Smooth muscle cell (in vitro differentiated cells): Measurements from ENCODE around the gene RB1. TPM values are rescaled to one million over a fixed set of nuclear protein-coding genes. Genes with fewer than 3 reads are reported as not detected.

Experiments
- DNase-seq: peaks from one replicate; lab custom pipeline; 2025; ENCODE audit not compliant: unreplicated experiment; lab: John Stamatoyannopoulos, UW
- H2AFZ ChIP-seq: fragments of 200-600 bp; sonication (generic); 2 replicates; pipeline ENCODE4 v1.6.0; 2016; ENCODE audit warnings: antibody characterized with exemption, low read depth, mild to moderate bottlenecking
- H3F3A ChIP-seq: fragments of 200-600 bp; sonication (generic); 2 replicates; pipeline ENCODE4 v1.6.0; 2017; ENCODE audit warnings: antibody characterized with exemption, low read depth
- H3K27ac ChIP-seq: fragments of 200-600 bp; sonication (generic); 2 replicates; pipeline ENCODE4 v1.5.1; 2016; ENCODE audit warnings: low read depth, mild to moderate bottlenecking
- H3K27me3 ChIP-seq: fragments of 200-600 bp; sonication (generic); 2 replicates; pipeline ENCODE4 v1.6.1; 2016; ENCODE audit warnings: low read depth, mild to moderate bottlenecking
- H3K36me3 ChIP-seq: fragments of 200-600 bp; sonication (generic); 2 replicates; pipeline ENCODE4 v1.5.1; 2016; ENCODE audit warnings: low read depth
- H3K4me1 ChIP-seq: fragments of 200-600 bp; sonication (generic); 2 replicates; pipeline ENCODE4 v1.5.1; 2016; ENCODE audit warnings: low read depth
- H3K4me2 ChIP-seq: fragments of 200-600 bp; sonication (generic); 2 replicates; pipeline ENCODE4 v1.6.0; 2016; ENCODE audit warnings: mild to moderate bottlenecking
- H3K4me3 ChIP-seq: fragments of 200-600 bp; sonication (generic); 2 replicates; pipeline ENCODE4 v1.5.1; 2016; ENCODE audit warnings: mild to moderate bottlenecking
- H3K79me2 ChIP-seq: fragments of 200-600 bp; sonication (generic); 2 replicates; pipeline ENCODE4 v1.6.0; 2016; ENCODE audit warnings: low read depth, mild to moderate bottlenecking
- H3K9ac ChIP-seq: fragments of 200-600 bp; sonication (generic); 2 replicates; pipeline ENCODE4 v1.6.0; 2016; ENCODE audit warnings: low read depth
- H3K9me3 ChIP-seq: fragments of 200-600 bp; sonication (generic); replicated peaks from 2 replicates; pipeline ENCODE4 v1.5.1; 2016; ENCODE audit warnings: low read depth
- H4K20me1 ChIP-seq: fragments of 200-600 bp; sonication (generic); 2 replicates; pipeline ENCODE4 v1.6.0; 2016; ENCODE audit warnings: low read depth
- WGBS: methylation state at CpG from one replicate; pipeline ENCODE4 v1.1.7; 2016; ENCODE audit warnings: low lambda C conversion rate; 5-methylcytosine and 5-hydroxymethylcytosine counted together
- polyA plus RNA-seq: library from polyadenylated mRNA; unstranded; fragments of >200 nt; fragmentation: Nextera tagmentation; extraction: Ambion mirVana; gene quantifications from 2 replicates; pipeline ENCODE4 v1.2.1, GENCODE V29; 2016
- total RNA-seq: library from RNA; depleted of rRNA; stranded (reverse); fragments of >200 nt; gene quantifications from 2 replicates; pipeline ENCODE4 v1.2.3, GENCODE V29; 2014
- TF ChIP-seq, protein P1 (sequence below): fragments of 200-600 bp; sonication (generic); IDR thresholded peaks from 2 replicates; pipeline ENCODE4 v1.5.1; 2017; ENCODE audit warnings: borderline replicate concordance, mild to moderate bottlenecking, antibody characterized with exemption; ENCODE audit not compliant: insufficient read depth, poor library complexity, severe bottlenecking

RB1 gene
- total and polyA plus RNA-seq, 2 experiments from 2014 or later: 12.5 to 40.2 TPM

DNA sequence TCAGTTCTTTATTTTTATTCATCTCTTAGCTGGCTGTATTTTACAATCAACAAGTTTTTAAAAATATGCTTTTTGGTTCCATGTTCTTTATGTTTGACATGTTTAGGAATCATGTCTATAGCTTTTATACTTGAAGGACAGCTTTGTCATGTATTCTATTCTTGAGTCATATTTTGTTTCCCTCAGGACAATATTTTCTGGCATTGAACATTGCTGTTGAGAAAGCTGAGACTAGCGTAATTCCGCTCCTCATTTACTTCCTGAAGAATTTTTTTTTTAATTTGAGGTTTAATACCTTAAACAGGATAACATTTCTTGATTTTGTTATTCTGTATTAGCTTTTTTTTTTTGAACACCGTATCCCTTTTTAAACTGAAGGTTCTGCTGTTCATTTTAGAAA is 53.2 kb downstream of the RB1 start:
- Histone ChIP-seq H3K79me2 (no peaks in the 10 kb centered on the region), H3K36me3 (peaks cover 27% of the 10 kb centered on the region), H3K27ac (no peak overlapping the region), H2AFZ (no peak overlapping the region), H3K4me1 (no peaks in the 10 kb centered on the region), H3F3A (no peaks in the 10 kb centered on the region), H3K9me3 (peaks cover 15% of the 10 kb centered on the region), H3K9ac (no peak overlapping the region), H4K20me1 (no peaks in the 10 kb centered on the region), H3K4me2 (no peak overlapping the region), H3K27me3 (no peaks in the 10 kb centered on the region), H3K4me3 (no peak overlapping the region)
- WGBS: 63% methylated on average over 3 of the region's 3 CpGs
- TF ChIP-seq, protein P1, sequence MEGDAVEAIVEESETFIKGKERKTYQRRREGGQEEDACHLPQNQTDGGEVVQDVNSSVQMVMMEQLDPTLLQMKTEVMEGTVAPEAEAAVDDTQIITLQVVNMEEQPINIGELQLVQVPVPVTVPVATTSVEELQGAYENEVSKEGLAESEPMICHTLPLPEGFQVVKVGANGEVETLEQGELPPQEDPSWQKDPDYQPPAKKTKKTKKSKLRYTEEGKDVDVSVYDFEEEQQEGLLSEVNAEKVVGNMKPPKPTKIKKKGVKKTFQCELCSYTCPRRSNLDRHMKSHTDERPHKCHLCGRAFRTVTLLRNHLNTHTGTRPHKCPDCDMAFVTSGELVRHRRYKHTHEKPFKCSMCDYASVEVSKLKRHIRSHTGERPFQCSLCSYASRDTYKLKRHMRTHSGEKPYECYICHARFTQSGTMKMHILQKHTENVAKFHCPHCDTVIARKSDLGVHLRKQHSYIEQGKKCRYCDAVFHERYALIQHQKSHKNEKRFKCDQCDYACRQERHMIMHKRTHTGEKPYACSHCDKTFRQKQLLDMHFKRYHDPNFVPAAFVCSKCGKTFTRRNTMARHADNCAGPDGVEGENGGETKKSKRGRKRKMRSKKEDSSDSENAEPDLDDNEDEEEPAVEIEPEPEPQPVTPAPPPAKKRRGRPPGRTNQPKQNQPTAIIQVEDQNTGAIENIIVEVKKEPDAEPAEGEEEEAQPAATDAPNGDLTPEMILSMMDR: no peak
- DNase-seq: no peak

GRCh38 chr13:48369988-48370387 is 66.4 kb downstream of the RB1 start:
- no peak overlapping the region for H3K9ac ChIP-seq
- H3K27me3 ChIP-seq: no peaks in the 10 kb centered on the region
- H3K36me3 ChIP-seq: peaks cover 8% of the 10 kb centered on the region
- H3K27ac ChIP-seq: no peak overlapping the region
- H3K4me3 ChIP-seq: no peak overlapping the region
- TF ChIP-seq, protein P1: no peak
- H3K79me2 ChIP-seq: no peaks in the 10 kb centered on the region
- no peak for DNase-seq
- no peak overlapping the region for H2AFZ ChIP-seq
- no peaks in the 10 kb centered on the region for H4K20me1 ChIP-seq
- H3K4me1 ChIP-seq: no peaks in the 10 kb centered on the region
- no peaks in the 10 kb centered on the region for H3K9me3 ChIP-seq
- H3K4me2 ChIP-seq: no peak overlapping the region
- H3F3A ChIP-seq: no peaks in the 10 kb centered on the region
- WGBS: 100% methylated on average over 1 of the region's 1 CpG

- Histone ChIP-seq H3K27me3 (no peaks in the 10 kb centered on the region), H4K20me1 (no peaks in the 10 kb centered on the region), H3K36me3 (peaks cover 8% of the 10 kb centered on the region), H3K4me2 (no peak overlapping the region), H3F3A (no peaks in the 10 kb centered on the region), H3K27ac (no peak overlapping the region), H3K79me2 (no peaks in the 10 kb centered on the region), H3K4me3 (no peak overlapping the region), H2AFZ (no peak overlapping the region), H3K9me3 (no peaks in the 10 kb centered on the region), H3K4me1 (no peaks in the 10 kb centered on the region), H3K9ac (no peak overlapping the region)
- TF ChIP-seq, protein P1: no peak
- no peak for DNase-seq
- 83% methylated on average over 2 of the region's 2 CpGs for WGBS
Measured at GRCh38 chr13:48370815-48371214, 67.3 kb downstream of the RB1 start.

GRCh38 chr13:48377857-48378256 is 74.3 kb downstream of the RB1 start:
- no peak overlapping the region for H2AFZ ChIP-seq
- no peak overlapping the region for H3K27ac ChIP-seq
- no peak for DNase-seq
- TF ChIP-seq, protein P1: no peak
- H3K9ac ChIP-seq: no peak overlapping the region
- H4K20me1 ChIP-seq: no peaks in the 10 kb centered on the region
- no peaks in the 10 kb centered on the region for H3F3A ChIP-seq
- no peak overlapping the region for H3K4me2 ChIP-seq
- H3K4me1 ChIP-seq: no peaks in the 10 kb centered on the region
- H3K36me3 ChIP-seq: peaks cover 18% of the 10 kb centered on the region
- H3K9me3 ChIP-seq: no peaks in the 10 kb centered on the region
- 86% methylated on average over 2 of the region's 2 CpGs for WGBS
- no peaks in the 10 kb centered on the region for H3K27me3 ChIP-seq
- H3K79me2 ChIP-seq: no peaks in the 10 kb centered on the region
- H3K4me3 ChIP-seq: no peak overlapping the region
